ENCODE measurements around the gene ACCSL. TPM values are rescaled to one million over a fixed set of nuclear protein-coding genes. Genes with fewer than 3 reads are reported as not detected.

The ACCSL gene
- total RNA-seq, 1 experiment from 2014 or later = not detected

DNA sequence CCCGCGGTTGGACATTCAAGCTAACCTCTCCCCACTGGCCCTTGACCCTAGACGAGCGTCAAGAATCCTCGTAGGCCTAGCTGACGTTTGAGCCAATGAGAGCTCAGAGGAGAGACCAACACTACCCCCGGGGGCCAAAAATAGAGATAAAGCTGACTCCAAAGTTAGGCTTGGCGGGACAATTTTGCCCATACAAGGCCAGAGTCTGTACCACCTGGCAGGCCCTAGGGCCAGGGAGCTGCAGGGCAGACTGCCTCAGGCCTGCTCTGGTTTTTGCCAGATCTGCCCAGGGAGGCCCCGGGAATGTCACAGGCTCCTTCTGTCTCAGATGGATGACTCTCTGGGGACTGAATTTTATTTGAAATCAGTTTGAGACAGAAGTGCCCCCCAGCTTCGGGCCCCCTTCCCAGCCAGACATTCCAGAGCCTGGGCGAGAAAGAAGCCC lies 40.8 kb upstream of the ACCSL start:
- H3K9me3 Mint-ChIP-seq (ENCODE audit: unreplicated experiment) = no peaks in the 10 kb centered on the region
- no TSS peak for BruUV-seq (replicated peaks)

DNA sequence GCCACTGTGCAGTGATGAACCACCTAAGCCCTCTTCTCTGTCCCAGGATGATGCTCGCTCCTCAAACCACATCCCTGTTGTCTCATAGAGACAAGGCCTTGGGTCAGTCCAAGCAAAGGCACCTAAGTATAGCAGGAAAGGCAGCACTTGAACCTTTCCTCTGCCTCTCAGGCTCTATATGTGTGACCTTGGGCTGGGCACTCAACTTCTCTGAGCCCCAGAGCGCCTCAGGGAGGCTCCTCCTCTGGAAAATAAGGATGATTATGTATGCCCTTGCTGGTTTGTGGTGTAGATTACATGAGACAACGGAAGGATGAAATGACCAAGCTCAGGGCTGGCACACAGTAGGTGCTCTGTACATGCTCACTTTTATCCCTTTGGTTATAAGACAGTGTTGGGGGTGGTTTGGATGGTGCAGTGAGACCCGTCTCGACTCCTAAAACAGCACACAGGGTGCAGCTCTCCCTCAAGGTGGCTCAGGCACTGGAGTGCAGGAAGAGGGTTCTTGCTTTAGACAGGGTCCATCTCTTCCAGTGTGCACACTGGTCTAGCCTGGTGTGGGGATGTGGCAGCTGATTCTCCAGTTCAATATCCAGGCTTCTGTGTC lies 40.2 kb upstream of the ACCSL start:
- Mint-ChIP-seq H3K4me3 (ENCODE audit: unreplicated experiment) (no peak overlapping the region), H3K4me1 (ENCODE audit: insufficient read depth, unreplicated experiment) (no peaks in the 10 kb centered on the region), H3K9me3 (ENCODE audit: unreplicated experiment) (no peaks in the 10 kb centered on the region), H3K27me3 (ENCODE audit: insufficient read depth, unreplicated experiment) (peaks cover 24% of the 10 kb centered on the region), H3K27ac (ENCODE audit: low read depth, unreplicated experiment) (no peak overlapping the region), H3K36me3 (ENCODE audit: insufficient read depth, unreplicated experiment) (no peaks in the 10 kb centered on the region)
- BruUV-seq (replicated peaks) = no TSS peak
- TF ChIP-seq, protein P1, sequence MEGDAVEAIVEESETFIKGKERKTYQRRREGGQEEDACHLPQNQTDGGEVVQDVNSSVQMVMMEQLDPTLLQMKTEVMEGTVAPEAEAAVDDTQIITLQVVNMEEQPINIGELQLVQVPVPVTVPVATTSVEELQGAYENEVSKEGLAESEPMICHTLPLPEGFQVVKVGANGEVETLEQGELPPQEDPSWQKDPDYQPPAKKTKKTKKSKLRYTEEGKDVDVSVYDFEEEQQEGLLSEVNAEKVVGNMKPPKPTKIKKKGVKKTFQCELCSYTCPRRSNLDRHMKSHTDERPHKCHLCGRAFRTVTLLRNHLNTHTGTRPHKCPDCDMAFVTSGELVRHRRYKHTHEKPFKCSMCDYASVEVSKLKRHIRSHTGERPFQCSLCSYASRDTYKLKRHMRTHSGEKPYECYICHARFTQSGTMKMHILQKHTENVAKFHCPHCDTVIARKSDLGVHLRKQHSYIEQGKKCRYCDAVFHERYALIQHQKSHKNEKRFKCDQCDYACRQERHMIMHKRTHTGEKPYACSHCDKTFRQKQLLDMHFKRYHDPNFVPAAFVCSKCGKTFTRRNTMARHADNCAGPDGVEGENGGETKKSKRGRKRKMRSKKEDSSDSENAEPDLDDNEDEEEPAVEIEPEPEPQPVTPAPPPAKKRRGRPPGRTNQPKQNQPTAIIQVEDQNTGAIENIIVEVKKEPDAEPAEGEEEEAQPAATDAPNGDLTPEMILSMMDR (IDR thresholded peaks at IDR 0.05; ENCODE audit: unreplicated experiment) = no peak
- ChIA-PET POLR2A (no interaction called here), CTCF (interaction anchor here (0.6 kb wide), 1 partner anchor 1815 kb away, joined by 3 read pairs; no protein-coding TSS in a partner anchor)
- intact Hi-C loops (cut with micrococcal nuclease) = no loop called here
- no peak for DNase-seq (ENCODE audit: unreplicated experiment)

More for the DNA sequence above, 40.8 kb upstream of the ACCSL start:
- ChIA-PET POLR2A (no interaction called here), CTCF (interaction anchor here (0.6 kb wide), 1 partner anchor 1816 kb away, joined by 3 read pairs; no protein-coding TSS in a partner anchor)
- no peak overlapping the region for H3K4me3 Mint-ChIP-seq (ENCODE audit: unreplicated experiment)
- peaks cover 22% of the 10 kb centered on the region for H3K27me3 Mint-ChIP-seq (ENCODE audit: insufficient read depth, unreplicated experiment)
- TF ChIP-seq, protein P1 (IDR thresholded peaks at IDR 0.05; ENCODE audit: unreplicated experiment) = no peak
- no peaks in the 10 kb centered on the region for H3K36me3 Mint-ChIP-seq (ENCODE audit: insufficient read depth, unreplicated experiment)
- intact Hi-C loops (cut with micrococcal nuclease) = no loop called here
- H3K4me1 Mint-ChIP-seq (ENCODE audit: insufficient read depth, unreplicated experiment) = no peaks in the 10 kb centered on the region
- no peak overlapping the region for H3K27ac Mint-ChIP-seq (ENCODE audit: low read depth, unreplicated experiment)
- DNase-seq (ENCODE audit: unreplicated experiment) = no peak

DNA sequence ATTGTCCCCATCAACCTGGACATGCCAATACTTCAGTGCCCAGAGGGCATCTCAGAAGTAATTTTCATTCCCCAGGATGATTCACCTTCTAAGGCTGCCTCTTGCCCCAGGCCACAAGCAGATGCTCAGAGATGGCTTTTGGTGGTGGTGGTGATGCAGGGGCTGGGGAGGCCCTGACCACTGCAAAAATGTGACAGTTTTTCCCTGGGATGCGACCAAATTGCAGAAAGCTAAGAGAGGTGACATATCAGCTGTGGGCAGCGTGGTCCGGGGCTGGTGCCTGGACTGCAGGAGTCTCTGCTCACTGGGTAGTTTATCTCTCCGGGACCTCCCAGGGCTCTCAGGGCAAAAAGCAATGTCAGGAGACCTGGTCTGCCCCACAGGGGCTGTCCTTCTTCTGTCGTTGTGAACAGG lies 39.7 kb upstream of the ACCSL start:
- Mint-ChIP-seq H3K27me3 (ENCODE audit: insufficient read depth, unreplicated experiment) (peaks cover 24% of the 10 kb centered on the region), H3K27ac (ENCODE audit: low read depth, unreplicated experiment) (no peak overlapping the region), H3K4me1 (ENCODE audit: insufficient read depth, unreplicated experiment) (no peaks in the 10 kb centered on the region), H3K4me3 (ENCODE audit: unreplicated experiment) (no peak overlapping the region), H3K36me3 (ENCODE audit: insufficient read depth, unreplicated experiment) (no peaks in the 10 kb centered on the region), H3K9me3 (ENCODE audit: unreplicated experiment) (no peaks in the 10 kb centered on the region)
- no peak for DNase-seq (ENCODE audit: unreplicated experiment)
- POLR2A ChIA-PET = no interaction called here
- CTCF ChIA-PET = no interaction called here
- no TSS peak for BruUV-seq (replicated peaks)
- TF ChIP-seq, protein P1 (IDR thresholded peaks at IDR 0.05; ENCODE audit: unreplicated experiment) = no peak
- intact Hi-C loops (cut with micrococcal nuclease) = no loop called here

DNA sequence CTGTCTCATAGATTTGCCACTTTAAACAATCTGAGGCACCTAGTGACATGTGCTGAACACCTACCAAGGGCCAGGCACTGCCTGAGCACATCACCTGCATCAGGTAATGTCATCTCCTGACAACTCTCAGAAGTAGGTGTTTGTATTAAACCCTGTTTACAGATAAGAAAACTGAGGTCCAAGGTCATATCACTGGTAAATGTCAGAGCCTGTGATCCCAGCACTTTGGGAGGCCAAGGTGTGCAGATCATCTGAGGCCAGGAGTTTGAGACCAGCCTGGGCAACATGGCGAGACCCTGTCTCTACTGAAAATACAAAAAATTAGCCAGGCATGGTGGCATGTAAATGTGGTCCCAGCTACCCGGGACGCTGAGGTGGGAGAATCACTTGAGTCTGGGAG lies 39.1 kb upstream of the ACCSL start:
- Mint-ChIP-seq H3K4me3 (ENCODE audit: unreplicated experiment) (no peak overlapping the region), H3K9me3 (ENCODE audit: unreplicated experiment) (no peaks in the 10 kb centered on the region), H3K27ac (ENCODE audit: low read depth, unreplicated experiment) (no peak overlapping the region), H3K4me1 (ENCODE audit: insufficient read depth, unreplicated experiment) (no peaks in the 10 kb centered on the region), H3K27me3 (ENCODE audit: insufficient read depth, unreplicated experiment) (peaks cover 24% of the 10 kb centered on the region), H3K36me3 (ENCODE audit: insufficient read depth, unreplicated experiment) (no peaks in the 10 kb centered on the region)
- POLR2A ChIA-PET = no interaction called here
- BruUV-seq (replicated peaks) = no TSS peak
- intact Hi-C loops (cut with micrococcal nuclease) = no loop called here
- no peak for DNase-seq (ENCODE audit: unreplicated experiment)
- TF ChIP-seq, protein P1 (IDR thresholded peaks at IDR 0.05; ENCODE audit: unreplicated experiment) = no peak
- CTCF ChIA-PET = no interaction called here
